Hepatocyte (in vitro differentiated cells): ENCODE results near the gene PHEX.

Experiments used
- CTCF ChIP-seq: fragments of 200-600 bp; sonication (generic); IDR thresholded peaks from 2 replicates; pipeline ENCODE4 v1.5.1; 2016; ENCODE audit warnings: antibody characterized with exemption, mild to moderate bottlenecking; ENCODE audit not compliant: poor library complexity
- EZH2 ChIP-seq: fragments of 200-600 bp; sonication (generic); IDR thresholded peaks from 2 replicates; pipeline ENCODE4 v1.6.1; 2016; ENCODE audit warnings: antibody characterized with exemption, mild to moderate bottlenecking, borderline replicate concordance
- EZH2phosphoT487 ChIP-seq: fragments of 200-600 bp; sonication (generic); IDR thresholded peaks from one replicate; pipeline ENCODE4 v1.6.1; 2018; ENCODE audit warnings: antibody characterized with exemption, mild to moderate bottlenecking, low read depth, moderate library complexity; ENCODE audit not compliant: unreplicated experiment, severe bottlenecking

- TF ChIP-seq CTCF (no peak), EZH2phosphoT487 (no peak), EZH2 (no peak)
Observed at GRCh38 chrX:22060415-22061280, 28.5 kb downstream of the PHEX start.
